GM18907 (cell line): Measurements from ENCODE around the gene COQ10B.

Source experiments
- ATAC-seq: cut with Tn5 transposase; IDR thresholded peaks from one replicate; pipeline ENCODE4 v1.9.1; 2021; ENCODE audit warnings: mild to moderate bottlenecking, moderate library complexity; ENCODE audit not compliant: unreplicated experiment

COQ10B gene

DNA sequence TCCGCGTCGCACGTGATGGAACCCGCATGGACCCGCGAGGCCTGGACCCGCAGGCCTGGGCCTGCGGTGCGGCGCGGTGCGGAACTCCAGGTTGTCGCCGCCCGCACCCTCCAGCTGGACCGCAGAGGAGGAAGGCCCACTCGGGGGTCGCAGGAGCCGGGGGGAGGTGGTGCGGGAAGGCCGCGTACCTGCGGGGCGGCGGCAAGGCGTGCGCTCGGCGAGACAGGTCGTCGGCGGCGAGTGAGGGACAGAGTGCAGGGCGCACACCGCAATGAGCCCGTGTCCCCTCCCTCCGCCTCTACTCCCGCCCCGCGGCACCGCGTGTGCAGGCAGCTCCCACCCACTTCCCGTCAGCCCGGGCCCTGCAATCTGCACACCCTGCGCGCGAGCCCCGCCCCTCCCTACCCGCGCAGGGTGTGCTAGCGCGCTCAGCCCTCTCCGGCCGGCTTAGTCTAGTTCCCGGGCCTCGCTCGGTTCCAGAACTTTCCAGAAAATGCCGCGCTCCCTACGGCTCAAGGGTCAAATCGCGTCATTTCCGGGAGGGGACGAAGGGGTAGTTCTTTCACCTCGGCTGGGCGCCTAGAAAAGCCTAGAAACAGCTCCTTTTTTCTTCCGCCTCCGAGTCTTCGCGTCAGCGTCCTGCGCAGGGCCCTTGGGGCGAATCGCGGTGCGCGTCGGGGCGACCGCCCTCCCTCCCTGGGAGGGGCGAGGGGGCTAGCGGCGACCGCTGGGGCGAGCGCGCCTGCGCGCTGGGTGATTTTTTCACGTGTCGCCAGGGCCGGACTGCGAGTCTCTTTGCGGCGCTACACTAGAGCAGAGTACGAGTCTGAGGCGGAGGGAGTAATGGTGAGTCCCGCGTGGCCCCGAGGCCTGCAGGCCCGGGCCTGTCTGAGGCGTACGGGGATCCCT is 46.5 kb downstream of the COQ10B start, which contains the start of the genes HSPD1 and HSPE1:
Gene HSPD1, minus strand, starts transcription at position 247 of the 909 bp plus-strand sequence. CDS start 992 bp downstream, outside the sequence.
Gene HSPE1, plus strand, starts transcription at position 786 of the 909 bp plus-strand sequence. Its CDS starts 58 bp downstream, at position 844.
- peak; percentile 87 for ATAC-seq

DNA sequence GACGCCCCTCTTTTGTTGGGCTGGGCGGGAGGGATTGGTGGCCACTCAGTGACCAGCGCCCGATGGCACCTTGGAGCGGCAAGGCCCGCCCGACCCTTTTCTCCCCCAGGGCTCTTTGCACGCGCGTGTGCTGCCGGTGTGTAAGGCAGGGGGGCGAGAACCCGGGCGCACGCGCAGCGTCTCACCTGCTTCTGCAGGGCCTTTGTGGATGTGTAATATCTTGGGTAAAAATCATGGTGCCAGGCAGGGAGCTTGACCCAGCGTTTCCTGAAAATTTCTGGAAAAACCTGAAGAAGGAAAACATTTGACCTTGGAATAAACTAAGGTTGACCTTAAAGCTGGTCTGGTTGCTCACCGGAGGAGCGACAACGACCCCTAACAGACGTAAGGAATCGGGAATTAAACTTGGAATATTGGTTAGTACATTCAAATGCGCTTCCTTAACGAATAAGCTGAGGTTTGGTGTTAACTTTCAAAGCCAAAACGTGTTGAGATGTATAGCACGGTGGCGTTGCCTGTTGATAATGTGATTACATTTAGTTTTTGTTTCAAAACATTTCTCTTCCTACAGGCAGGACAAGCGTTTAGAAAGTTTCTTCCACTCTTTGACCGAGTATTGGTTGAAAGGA is 47.3 kb downstream of the COQ10B start:
- peak; percentile 9 for ATAC-seq

DNA sequence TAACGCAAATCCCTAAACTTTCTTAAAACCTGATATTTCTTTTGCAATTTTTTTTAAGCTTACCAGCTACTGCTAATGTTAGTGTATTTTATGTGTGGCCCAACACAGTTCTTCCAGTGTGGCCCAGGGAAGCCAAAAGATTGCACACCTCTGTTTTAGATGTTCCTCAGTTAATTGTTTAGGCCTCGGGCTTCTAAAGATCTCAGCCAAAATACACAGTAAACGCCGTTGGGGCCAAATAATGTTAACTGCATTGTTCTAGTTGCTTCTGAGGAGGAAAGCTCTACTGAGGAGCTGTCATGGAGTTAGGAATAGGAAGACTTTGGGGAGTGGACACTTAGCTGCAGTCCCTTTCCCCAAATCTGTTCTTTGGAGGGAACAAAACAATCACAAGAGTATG is 48.8 kb downstream of the COQ10B start:
- no peak for ATAC-seq

DNA sequence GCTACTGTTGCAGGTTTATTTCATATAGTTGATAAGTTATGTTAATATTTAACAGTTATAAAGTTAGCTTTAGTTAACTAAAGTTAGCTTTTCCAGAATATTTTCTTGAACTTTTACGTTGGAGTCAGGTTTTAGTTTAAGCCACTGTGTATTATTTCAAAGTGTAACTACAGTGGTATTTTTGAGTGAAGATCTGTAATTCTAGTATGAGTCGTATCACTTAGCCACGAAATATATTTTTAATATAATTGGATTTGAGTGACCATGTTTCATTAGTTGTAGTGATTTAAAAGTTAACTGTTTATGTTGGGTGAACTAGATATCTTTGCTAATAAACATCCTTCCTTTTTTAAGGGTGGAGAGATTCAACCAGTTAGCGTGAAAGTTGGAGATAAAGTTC is 49.3 kb downstream of the COQ10B start:
- no peak for ATAC-seq

DNA sequence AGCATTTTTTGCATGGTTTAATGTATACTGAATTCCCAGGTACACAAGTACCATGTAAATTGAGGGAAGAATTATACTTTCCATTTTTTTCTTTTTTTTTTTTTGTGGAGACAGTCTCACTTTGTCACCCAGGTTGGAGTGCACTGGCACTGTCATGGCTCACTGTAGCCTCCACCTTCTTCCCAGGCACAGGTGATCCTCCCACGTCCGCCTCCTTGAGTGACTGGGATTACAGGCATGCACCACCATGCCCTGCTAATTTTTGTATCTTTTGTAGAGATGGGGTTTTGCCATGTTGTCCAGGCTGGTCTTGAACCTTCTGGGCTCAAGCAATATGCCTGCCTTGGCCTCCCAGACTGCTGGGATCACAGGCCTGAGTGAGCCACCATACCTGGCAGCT is 50.6 kb downstream of the COQ10B start:
- ATAC-seq: no peak

DNA sequence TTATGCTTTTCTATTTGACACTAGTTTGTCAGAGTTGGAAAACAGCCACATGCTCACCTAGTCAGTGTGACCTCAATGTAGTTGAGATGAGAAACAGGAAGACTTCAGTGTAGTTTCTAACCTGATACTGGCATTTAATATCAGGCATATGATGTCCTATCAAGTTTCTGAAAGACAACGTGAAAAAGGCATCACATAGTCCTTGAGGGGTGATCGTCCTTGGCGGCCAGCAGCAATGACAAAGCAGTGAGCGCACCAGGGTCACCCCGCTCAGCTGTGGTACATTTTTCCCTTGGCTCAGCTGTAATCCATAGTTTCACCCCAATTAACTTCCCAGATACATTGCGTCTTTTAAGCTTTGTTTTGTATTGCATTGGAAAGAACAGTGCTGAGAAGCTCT is 51.2 kb downstream of the COQ10B start:
- ATAC-seq: no peak

DNA sequence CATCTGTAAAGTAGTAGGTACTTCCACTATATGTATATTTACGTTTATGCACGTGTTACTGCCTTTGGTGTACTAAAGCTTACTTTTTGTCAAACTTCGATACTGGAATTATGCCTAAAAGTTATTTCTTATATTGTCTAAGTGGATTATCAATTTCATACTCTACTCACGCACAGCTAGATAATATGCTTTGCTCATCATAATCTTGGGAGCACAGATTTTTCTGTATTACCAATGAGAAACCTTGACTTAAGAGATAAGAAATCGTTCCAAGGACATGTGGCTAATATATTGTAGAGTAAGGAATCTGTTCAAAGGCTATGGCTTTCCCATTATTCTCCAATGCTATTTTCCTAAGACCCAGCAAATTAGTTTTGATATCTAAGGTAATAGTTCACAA is 53.3 kb downstream of the COQ10B start:
- ATAC-seq: no peak

DNA sequence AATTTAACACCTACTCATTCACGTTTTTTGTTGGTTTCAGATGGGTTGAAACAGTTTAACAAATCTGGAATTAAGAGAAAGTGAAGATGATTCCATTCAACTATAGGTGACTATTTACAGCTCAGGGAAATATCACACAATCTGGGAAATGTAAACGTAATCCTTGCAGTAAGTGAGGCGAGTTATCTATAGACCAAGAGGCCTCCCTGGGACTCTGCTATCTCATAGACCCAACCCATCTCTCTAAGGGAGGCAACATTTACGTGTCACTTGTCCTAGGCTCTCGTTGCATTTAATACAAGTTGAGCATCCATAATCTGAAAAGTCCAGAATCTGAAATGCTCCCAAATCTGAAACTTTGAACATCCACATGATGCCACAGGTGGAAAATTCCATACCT is 60.6 kb downstream of the COQ10B start:
- no peak for ATAC-seq

DNA sequence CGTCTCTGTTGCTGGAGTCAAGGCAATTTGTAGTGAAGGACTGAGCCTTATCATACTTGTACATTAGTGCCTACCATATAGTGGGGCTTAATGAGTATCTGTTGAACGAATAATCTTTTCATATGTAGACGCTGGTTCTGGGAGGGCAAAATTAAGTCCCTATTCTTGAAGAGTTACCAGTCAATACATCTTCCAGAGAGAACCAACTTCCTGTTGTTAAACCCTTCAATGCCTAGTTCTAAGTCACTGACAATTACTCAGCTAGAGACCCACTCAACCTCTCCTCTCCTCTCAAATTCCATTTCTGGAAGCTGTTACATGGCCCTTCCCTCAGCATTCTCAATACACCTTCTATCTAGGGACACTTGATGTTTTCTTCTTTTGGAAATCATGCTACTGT is 61.4 kb downstream of the COQ10B start:
- ATAC-seq: no peak

DNA sequence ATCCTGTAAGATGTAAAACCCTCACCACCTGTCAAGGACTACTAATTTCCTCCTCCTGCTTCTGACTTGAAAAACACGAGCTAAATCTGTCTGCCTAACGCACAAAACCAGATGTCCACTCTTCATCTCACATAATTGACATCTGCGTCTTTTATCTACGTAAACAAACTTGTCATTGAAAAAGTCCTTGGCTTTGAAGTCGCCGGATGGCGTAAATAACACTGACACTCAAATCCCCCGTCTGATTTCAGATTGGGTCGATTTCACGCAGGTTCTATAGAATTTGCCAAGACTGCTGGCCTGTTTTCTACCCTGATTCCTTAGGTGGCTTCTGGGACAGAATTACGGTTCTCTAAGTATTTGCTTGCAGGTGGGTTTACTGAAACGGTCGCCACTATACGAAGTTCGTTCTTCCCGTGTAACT is 62.0 kb downstream of the COQ10B start:
- ATAC-seq: no peak

DNA sequence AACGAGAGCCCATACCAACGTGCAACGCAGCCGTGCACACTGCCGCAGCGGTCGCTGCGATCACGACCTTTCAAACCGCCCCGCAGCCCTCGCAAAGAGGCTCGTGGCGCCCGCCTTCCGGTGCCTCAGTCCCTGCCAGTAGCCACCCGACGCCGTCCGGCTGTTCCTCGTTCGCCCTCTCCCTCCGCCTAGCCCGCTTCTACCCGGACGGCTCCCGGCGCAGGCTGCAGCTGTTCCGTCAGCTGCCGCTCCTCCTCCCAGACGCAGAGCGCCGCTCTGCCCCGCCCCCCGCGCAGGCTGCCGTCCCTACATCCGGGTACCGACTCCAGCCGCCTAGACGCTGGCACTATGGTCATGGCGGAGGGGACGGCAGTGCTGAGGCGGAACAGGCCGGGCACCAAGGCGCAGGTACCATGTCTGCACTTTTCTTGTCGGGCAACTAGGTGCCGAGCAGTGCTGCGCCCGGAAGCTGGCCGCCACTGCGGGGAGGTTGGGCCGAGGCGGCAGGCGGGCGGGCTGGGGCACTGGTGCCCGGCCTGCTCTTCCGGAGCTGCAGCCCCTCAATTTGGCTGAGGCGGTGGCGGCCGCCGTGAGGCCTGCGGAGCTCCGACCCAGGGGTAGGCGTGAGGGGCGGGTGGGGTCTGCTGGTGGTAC is 62.5 kb downstream of the COQ10B start, which contains the start of gene MOB4:
Gene MOB4, plus strand, starts transcription at position 328 of the 654 bp plus-strand sequence. Its CDS starts 21 bp downstream, at position 349.
- ATAC-seq: peak; percentile 96

DNA sequence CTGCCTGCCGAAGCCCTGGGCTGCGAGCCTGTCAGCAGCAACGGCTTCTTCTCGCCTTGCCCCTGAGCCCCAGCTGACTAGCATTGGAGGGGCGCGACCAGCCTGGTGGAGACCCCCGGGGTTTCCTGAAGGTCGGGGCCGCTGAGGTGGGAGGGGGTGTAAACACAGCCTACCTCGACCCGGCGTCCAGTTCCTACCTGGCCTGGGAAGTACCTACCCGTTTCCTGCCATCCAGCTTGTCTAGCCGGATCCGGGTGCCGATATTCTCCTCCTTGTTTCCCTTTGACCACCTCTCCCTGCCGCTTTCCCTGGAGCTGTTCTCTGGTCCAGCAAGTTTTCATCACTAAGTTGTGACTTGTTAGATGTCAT is 63.0 kb downstream of the COQ10B start:
- peak; percentile 22 for ATAC-seq

DNA sequence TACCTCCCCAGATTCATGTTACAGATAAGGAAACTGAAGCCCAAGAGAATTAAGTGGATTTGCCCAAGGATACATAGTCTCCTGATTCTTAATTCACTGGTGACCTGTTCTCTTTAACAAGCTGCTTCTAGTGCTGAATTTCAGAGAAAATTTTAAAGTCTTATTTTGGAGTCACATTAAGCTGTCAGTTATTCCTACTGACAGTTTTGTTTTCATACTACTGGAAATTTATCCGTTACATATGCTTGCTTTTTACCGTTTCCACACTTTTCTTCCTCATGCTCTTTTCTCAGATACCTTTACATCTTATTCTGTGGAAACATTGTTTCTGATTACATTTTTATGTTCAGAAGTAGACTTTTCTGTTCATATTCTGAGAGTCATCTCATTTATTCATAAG is 63.8 kb downstream of the COQ10B start:
- no peak for ATAC-seq
